HG02885 (cell line): ENCODE measurements around the gene NEFH.
"Not testable (repeated sequence)": the region's sequence is repeated elsewhere in the genome, so short reads cannot be mapped to it uniquely, and the experiment has no call there.

Experiments used
- ATAC-seq: cut with Tn5 transposase; IDR thresholded peaks from one replicate; pipeline ENCODE4 v1.9.1; 2021; ENCODE audit warnings: mild to moderate bottlenecking; ENCODE audit not compliant: unreplicated experiment, poor library complexity

Gene NEFH

GRCh38 chr22:29463629-29464028 is 16.4 kb upstream of the NEFH start:
- no peak for ATAC-seq

- ATAC-seq = no peak
These were observed 15.4 kb upstream of the NEFH start for GRCh38 chr22:29464581-29464980.

GRCh38 chr22:29469755-29470154 is 10.3 kb upstream of the NEFH start:
- no peak for ATAC-seq

GRCh38 chr22:29470159-29470855 is 9.7 kb upstream of the NEFH start:
- ATAC-seq = no peak

GRCh38 chr22:29473001-29473400 is 7.0 kb upstream of the NEFH start:
- no peak for ATAC-seq

- ATAC-seq = no peak
These were observed 4.5 kb upstream of the NEFH start for GRCh38 chr22:29475550-29475949.

GRCh38 chr22:29476116-29476515 is 3.9 kb upstream of the NEFH start:
- no peak for ATAC-seq

GRCh38 chr22:29477723-29478318 is 2.2 kb upstream of the NEFH start:
- ATAC-seq = no peak

GRCh38 chr22:29478326-29479276 is 1.4 kb upstream of the NEFH start:
- ATAC-seq = no peak

- ATAC-seq = no peak
These were observed 169 bp downstream of the NEFH start for GRCh38 chr22:29480262-29480511.

GRCh38 chr22:29480512-29481264 is 670 bp downstream of the NEFH start:
- no peak for ATAC-seq

- no peak for ATAC-seq
These were observed 1.4 kb downstream of the NEFH start for GRCh38 chr22:29481265-29482000.

GRCh38 chr22:29482253-29482652 is 2.2 kb downstream of the NEFH start:
- no peak for ATAC-seq

- no peak for ATAC-seq
These were observed 2.7 kb downstream of the NEFH start for GRCh38 chr22:29482726-29483125.

- ATAC-seq = no peak
These were observed 3.2 kb downstream of the NEFH start for GRCh38 chr22:29483254-29483653.

- no peak for ATAC-seq
These were observed 4.6 kb downstream of the NEFH start for GRCh38 chr22:29484642-29485041.

- ATAC-seq = no peak
These were observed 5.4 kb downstream of the NEFH start for GRCh38 chr22:29485448-29485847.

- no peak for ATAC-seq
These were observed 7.5 kb downstream of the NEFH start for GRCh38 chr22:29487426-29487986.

- ATAC-seq = not testable (repeated sequence)
These were observed 9.2 kb downstream of the NEFH start for GRCh38 chr22:29489127-29489780.
